Adipocyte (in vitro differentiated cells): Measurements from ENCODE around the gene GOLGA6L10.
"Not testable (repeated sequence)": the region's sequence is repeated elsewhere in the genome, so short reads cannot be mapped to it uniquely, and the experiment has no call there.

Source experiments
- DNase-seq: peaks from one replicate; pipeline ENCODE4 v3.0.0-alpha.2; 2015; ENCODE audit warnings: low read depth
- H3K27me3 ChIP-seq: replicated peaks from 2 replicates; pipeline ENCODE4 v1.7.0; 2013; ENCODE audit warnings: mild to moderate bottlenecking, low read length, moderate library complexity; ENCODE audit not compliant: control insufficient read depth, insufficient read depth
- H3K36me3 ChIP-seq: 2 replicates; pipeline ENCODE4 v1.7.0; 2013; ENCODE audit warnings: low read length, mild to moderate bottlenecking, moderate library complexity; ENCODE audit not compliant: control insufficient read depth, insufficient read depth, severe bottlenecking
- H3K4me1 ChIP-seq: 2 replicates; pipeline ENCODE4 v1.7.0; 2013; ENCODE audit warnings: mild to moderate bottlenecking, low read length, moderate library complexity; ENCODE audit not compliant: control insufficient read depth, insufficient read depth
- H3K4me3 ChIP-seq: 2 replicates; pipeline ENCODE4 v1.7.0; 2013; ENCODE audit warnings: mild to moderate bottlenecking, low read length, moderate library complexity
- H3K9ac ChIP-seq: 2 replicates; pipeline ENCODE4 v1.7.0; 2013; ENCODE audit warnings: mild to moderate bottlenecking, low read length, moderate library complexity
- H3K9me3 ChIP-seq: 2 replicates; pipeline ENCODE4 v1.7.0; 2013; ENCODE audit warnings: mild to moderate bottlenecking, low read length, moderate library complexity; ENCODE audit not compliant: control insufficient read depth

GOLGA6L10 gene

GRCh38 chr15:82330921-82331320 is 18.4 kb downstream of the GOLGA6L10 start:
- not testable (repeated sequence) for H3K27me3 ChIP-seq, H3K36me3 ChIP-seq, H3K4me3 ChIP-seq, H3K9me3 ChIP-seq, H3K4me1 ChIP-seq, DNase-seq, H3K9ac ChIP-seq

GRCh38 chr15:82329039-82329438 is 20.2 kb downstream of the GOLGA6L10 start:
- not testable (repeated sequence) for H3K4me3 ChIP-seq, H3K27me3 ChIP-seq, DNase-seq, H3K9me3 ChIP-seq, H3K36me3 ChIP-seq, H3K4me1 ChIP-seq, H3K9ac ChIP-seq

- not testable (repeated sequence) for H3K36me3 ChIP-seq, H3K4me3 ChIP-seq, H3K27me3 ChIP-seq, H3K9me3 ChIP-seq, H3K9ac ChIP-seq, H3K4me1 ChIP-seq, DNase-seq
Measured at GRCh38 chr15:82327372-82327771, 21.9 kb downstream of the GOLGA6L10 start.

- H3K36me3 ChIP-seq, H3K4me3 ChIP-seq, H3K9me3 ChIP-seq, H3K4me1 ChIP-seq, DNase-seq, H3K27me3 ChIP-seq, H3K9ac ChIP-seq: not testable (repeated sequence)
Measured at GRCh38 chr15:82326896-82327295, 22.4 kb downstream of the GOLGA6L10 start.

GRCh38 chr15:82325646-82326045 is 23.6 kb downstream of the GOLGA6L10 start:
- not testable (repeated sequence) for H3K9ac ChIP-seq, H3K9me3 ChIP-seq, H3K36me3 ChIP-seq, H3K27me3 ChIP-seq, DNase-seq, H3K4me1 ChIP-seq, H3K4me3 ChIP-seq

GRCh38 chr15:82324831-82325230 is 24.4 kb downstream of the GOLGA6L10 start:
- not testable (repeated sequence) for DNase-seq, H3K9me3 ChIP-seq, H3K36me3 ChIP-seq, H3K4me3 ChIP-seq, H3K4me1 ChIP-seq, H3K27me3 ChIP-seq, H3K9ac ChIP-seq

- not testable (repeated sequence) for H3K9me3 ChIP-seq, H3K36me3 ChIP-seq, DNase-seq, H3K27me3 ChIP-seq, H3K4me1 ChIP-seq, H3K4me3 ChIP-seq, H3K9ac ChIP-seq
Measured at GRCh38 chr15:82322488-82322887, 26.8 kb downstream of the GOLGA6L10 start.

- not testable (repeated sequence) for H3K4me3 ChIP-seq, H3K27me3 ChIP-seq, H3K4me1 ChIP-seq, H3K9me3 ChIP-seq, DNase-seq, H3K36me3 ChIP-seq, H3K9ac ChIP-seq
Measured at GRCh38 chr15:82320861-82321260, 28.4 kb downstream of the GOLGA6L10 start.

GRCh38 chr15:82319522-82320278 is 29.6 kb downstream of the GOLGA6L10 start:
- not testable (repeated sequence) for H3K36me3 ChIP-seq, H3K4me1 ChIP-seq, H3K9me3 ChIP-seq, H3K4me3 ChIP-seq, H3K9ac ChIP-seq, DNase-seq
- peaks cover 14% of the 10 kb centered on the region for H3K27me3 ChIP-seq

- H3K27me3 ChIP-seq: peaks cover 14% of the 10 kb centered on the region
- H3K9ac ChIP-seq, H3K4me1 ChIP-seq, H3K36me3 ChIP-seq, H3K4me3 ChIP-seq, H3K9me3 ChIP-seq, DNase-seq: not testable (repeated sequence)
Measured at GRCh38 chr15:82318281-82318680, 31.0 kb downstream of the GOLGA6L10 start.

GRCh38 chr15:82317516-82317915 is 31.8 kb downstream of the GOLGA6L10 start:
- H3K4me3 ChIP-seq, H3K9me3 ChIP-seq, DNase-seq, H3K9ac ChIP-seq, H3K36me3 ChIP-seq, H3K4me1 ChIP-seq: not testable (repeated sequence)
- peaks cover 14% of the 10 kb centered on the region for H3K27me3 ChIP-seq

- Histone ChIP-seq H3K9me3 (no peaks in the 10 kb centered on the region), H3K27me3 (peaks cover 14% of the 10 kb centered on the region)
Measured at GRCh38 chr15:82317091-82317489, 32.2 kb downstream of the GOLGA6L10 start.

More at GRCh38 chr15:82317091-82317489, 32.2 kb downstream of the GOLGA6L10 start:
- Histone ChIP-seq H3K36me3 (no peaks in the 10 kb centered on the region), H3K4me3 (no peak overlapping the region), H3K9ac (no peak overlapping the region), H3K4me1 (no peaks in the 10 kb centered on the region)
- no peak for DNase-seq
